RPMI7951 (cell line): ENCODE measurements around the gene CDA. TPM values are rescaled to one million over a fixed set of nuclear protein-coding genes. Genes with fewer than 3 reads are reported as not detected.

Source experiments
- DNase-seq: peaks from one replicate; pipeline ENCODE4 v3.0.0-alpha.2; 2012; ENCODE audit warnings: low read depth
- total RNA-seq: library from RNA; depleted of rRNA; stranded (reverse); fragments of >200 nt; shearing (Covaris generic); gene quantifications from 2 replicates; pipeline ENCODE4 v1.2.3, GENCODE V29; 2014; rRNA removed

CDA gene
- total RNA-seq, 1 experiment from 2014 or later: 24.9 TPM

GRCh38 chr1:20648946-20649345 is 60.0 kb downstream of the CDA start:
- no peak for DNase-seq

- DNase-seq: no peak
Observed at GRCh38 chr1:20652300-20652699, 63.4 kb downstream of the CDA start.

- DNase-seq: no peak
Observed at GRCh38 chr1:20654104-20654690, 65.3 kb downstream of the CDA start.

GRCh38 chr1:20657024-20657423 is 68.1 kb downstream of the CDA start:
- no peak for DNase-seq

- no peak for DNase-seq
Observed at GRCh38 chr1:20658166-20658915, 69.4 kb downstream of the CDA start.

GRCh38 chr1:20660363-20660762 is 71.5 kb downstream of the CDA start:
- DNase-seq: no peak

- DNase-seq: no peak
Observed at GRCh38 chr1:20660847-20661206, 71.9 kb downstream of the CDA start.

- peak; percentile 98 for DNase-seq
Observed at GRCh38 chr1:20661207-20662109, 72.6 kb downstream of the CDA start, which contains the start of gene DDOST. Gene DDOST, minus strand, starts transcription at chr1:20661369. Its CDS starts 19 bp downstream, at chr1:20661350.

GRCh38 chr1:20662110-20662475 is 73.2 kb downstream of the CDA start:
- DNase-seq: no peak

GRCh38 chr1:20663365-20663764 is 74.5 kb downstream of the CDA start:
- DNase-seq: no peak

GRCh38 chr1:20663969-20664715 is 75.2 kb downstream of the CDA start:
- no peak for DNase-seq

- no peak for DNase-seq
Observed at GRCh38 chr1:20665726-20666125, 76.8 kb downstream of the CDA start.

GRCh38 chr1:20666146-20666545 is 77.2 kb downstream of the CDA start:
- no peak for DNase-seq

GRCh38 chr1:20666804-20667203 is 77.9 kb downstream of the CDA start:
- peak; percentile 63 for DNase-seq

Other genes starting within 250 kb of the CDA start
- gene CAMK2N1, start 102.9 kb upstream of the CDA start, total RNA-seq: 6.7 and 9.9 TPM in 2 replicates
- 18.1 and 22.1 TPM in 2 replicates for gene MUL1, start 80.9 kb upstream of the CDA start, total RNA-seq
- gene FAM43B, start 36.5 kb upstream of the CDA start, total RNA-seq: 0.10 TPM in 1 of 2 replicates, not detected in the other
- gene PINK1, start 44.4 kb downstream of the CDA start, total RNA-seq: 52.0 and 57.2 TPM in 2 replicates
- gene DDOST, start 72.3 kb downstream of the CDA start, total RNA-seq: 456 and 523 TPM in 2 replicates
- not detected in 2 replicates for gene KIF17, start 128.9 kb downstream of the CDA start, total RNA-seq
- 0.20 and 0.24 TPM in 2 replicates for gene SH2D5, start 143.6 kb downstream of the CDA start, total RNA-seq
- gene HP1BP3, start 198.2 kb downstream of the CDA start, total RNA-seq: 256 and 283 TPM in 2 replicates